Psoas muscle (tissue), 8 donors: Measurements from ENCODE around the gene ZNF488. TPM values are rescaled to one million over a fixed set of nuclear protein-coding genes. Genes with fewer than 3 reads are reported as not detected.
A peak's percentile ranks its signal among the peaks of the same experiment; 100 is the strongest.

Source experiments
- ATAC-seq, 4 donors: fragments of 200-7000 bp; cut with Tn5 transposase; one replicate each; pipeline ENCODE4 v1.9.1; 2020; ENCODE audit warnings: moderate library complexity in 3 of 4, mild to moderate bottlenecking in 2 of 4
- DNase-seq, 2 donors: peaks; one replicate each; pipeline ENCODE4 v3.0.0-alpha.2; 2020
- H3K27ac ChIP-seq: fragments of 200-600 bp; one replicate; pipeline ENCODE4 v1.8.0; 2022
- H3K27me3 ChIP-seq, 3 donors: fragments of 200-600 bp in 1 of 3; one replicate each; pipeline versions ENCODE4 v1.6.1 to v1.8.0; 2013 to 2022; ENCODE audit warnings: low read length in 2 of 3, mild to moderate bottlenecking in 2 of 3, moderate library complexity in 1 of 3; ENCODE audit not compliant: insufficient read depth in 3 of 3
- H3K36me3 ChIP-seq, 2 donors: fragments of 200-600 bp in 1 of 2; one replicate each; pipeline versions ENCODE4 v1.6.1 to v1.8.0; 2013 to 2022; ENCODE audit warnings: low read depth in 1 of 2, mild to moderate bottlenecking in 1 of 2, moderate library complexity in 1 of 2; ENCODE audit not compliant: insufficient read depth in 1 of 2
- H3K4me1 ChIP-seq: fragments of 200-600 bp; one replicate; pipeline ENCODE4 v1.8.0; 2022
- H3K4me3 ChIP-seq: fragments of 200-600 bp; one replicate; pipeline ENCODE4 v1.8.0; 2022; ENCODE audit warnings: mild to moderate bottlenecking
- H3K9me3 ChIP-seq: fragments of 200-600 bp; one replicate; pipeline ENCODE4 v1.8.0; 2022
- WGBS, 3 donors: extraction: QIAGEN DNeasy Blood & Tissue Kit; methylation state at CpG; one replicate each; pipeline versions ENCODE4 v1.1.6 to v1.1.7; 2013; 5-methylcytosine and 5-hydroxymethylcytosine counted together
- intact Hi-C, 2 donors: fragments of 100-400 bp; cut with DNase I; formaldehyde crosslinking; loops; one replicate each; pipeline versions ENCODE4 v1.11.0 to v1.14.2; 2022
- polyA plus RNA-seq, 3 donors: library from polyadenylated mRNA; stranded (reverse); fragments of 200-250 nt; gene quantifications; one replicate each; pipeline ENCODE4 v1.2.3, GENCODE V29; 2013
- total RNA-seq, 4 donors: library from RNA; stranded (reverse); fragmentation: NEBNext Ultra II Directional in 2 of 4; extraction: Animal tissue kit (Norgen Biotek cat#: 25700) in 2 of 4; gene quantifications; one replicate each; pipeline versions ENCODE4 v1.2.1 to v1.2.4, GENCODE V29; 2021 to 2023
- TF ChIP-seq, protein P1 (sequence below): fragments of 200-600 bp; IDR thresholded peaks from one replicate; pipeline ENCODE4 v1.8.0; 2022; ENCODE audit warnings: antibody characterized with exemption
- donor health status: healthy with polysubstance abuse.
- donor health status: DM: no; HTN: no; CAD: no; lungs with moderate emphysema.
- donor health status: Bipolar disorder and iron deficiency.
- donor health status: healthy.
- donor health status: DM: yes; HTN: yes; CAD: no.
- donor health status: DM: no; HTN: no; CAD: no.
- donor health status: DM: no; HTN: no; CAD: no.
- donor health status: DM: yes; HTN: yes; CAD: no.

ZNF488 gene
- total and polyA plus RNA-seq, 7 donors = 0.03 to 0.15 (median 0.07) TPM; not detected in 2

DNA sequence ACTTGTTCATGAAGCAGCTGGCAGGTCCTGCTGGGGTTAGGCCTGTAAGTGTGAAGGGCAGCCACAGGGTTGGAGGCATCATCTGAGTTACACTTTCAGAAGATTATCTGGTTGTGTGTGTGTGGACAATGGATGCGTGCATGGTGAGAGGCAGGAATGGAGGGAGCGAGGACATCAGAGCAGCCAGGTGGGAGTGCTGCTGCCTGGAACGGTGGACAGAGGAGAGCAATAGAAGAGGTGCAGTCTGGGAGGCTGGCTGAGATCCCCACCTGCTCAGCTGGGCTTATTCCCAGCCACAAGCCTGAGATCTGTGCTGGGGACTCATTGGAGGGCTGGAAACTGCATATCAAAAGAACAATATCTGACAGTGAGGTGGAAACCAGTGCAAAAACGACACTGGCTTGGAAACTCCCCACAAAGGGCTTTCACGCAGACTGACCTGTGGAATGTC is 17.9 kb downstream of the ZNF488 start:
- H3K36me3 ChIP-seq = no peaks in the 10 kb centered on the region
- TF ChIP-seq, protein P1, sequence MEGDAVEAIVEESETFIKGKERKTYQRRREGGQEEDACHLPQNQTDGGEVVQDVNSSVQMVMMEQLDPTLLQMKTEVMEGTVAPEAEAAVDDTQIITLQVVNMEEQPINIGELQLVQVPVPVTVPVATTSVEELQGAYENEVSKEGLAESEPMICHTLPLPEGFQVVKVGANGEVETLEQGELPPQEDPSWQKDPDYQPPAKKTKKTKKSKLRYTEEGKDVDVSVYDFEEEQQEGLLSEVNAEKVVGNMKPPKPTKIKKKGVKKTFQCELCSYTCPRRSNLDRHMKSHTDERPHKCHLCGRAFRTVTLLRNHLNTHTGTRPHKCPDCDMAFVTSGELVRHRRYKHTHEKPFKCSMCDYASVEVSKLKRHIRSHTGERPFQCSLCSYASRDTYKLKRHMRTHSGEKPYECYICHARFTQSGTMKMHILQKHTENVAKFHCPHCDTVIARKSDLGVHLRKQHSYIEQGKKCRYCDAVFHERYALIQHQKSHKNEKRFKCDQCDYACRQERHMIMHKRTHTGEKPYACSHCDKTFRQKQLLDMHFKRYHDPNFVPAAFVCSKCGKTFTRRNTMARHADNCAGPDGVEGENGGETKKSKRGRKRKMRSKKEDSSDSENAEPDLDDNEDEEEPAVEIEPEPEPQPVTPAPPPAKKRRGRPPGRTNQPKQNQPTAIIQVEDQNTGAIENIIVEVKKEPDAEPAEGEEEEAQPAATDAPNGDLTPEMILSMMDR = no peak
- no peak for ATAC-seq
- no peaks in the 10 kb centered on the region for H3K9me3 ChIP-seq
- DNase-seq = peak in 1 of 2 donors; percentile 7
- no peak overlapping the region for H3K27ac ChIP-seq
- no peaks in the 10 kb centered on the region for H3K27me3 ChIP-seq
- intact Hi-C loops = no loop called here
- WGBS, 3 donors = 82 to 85% (median 83%) methylated on average over 5 of the region's 5 CpGs
- H3K4me1 ChIP-seq = no peaks in the 10 kb centered on the region
- no peak overlapping the region for H3K4me3 ChIP-seq

DNA sequence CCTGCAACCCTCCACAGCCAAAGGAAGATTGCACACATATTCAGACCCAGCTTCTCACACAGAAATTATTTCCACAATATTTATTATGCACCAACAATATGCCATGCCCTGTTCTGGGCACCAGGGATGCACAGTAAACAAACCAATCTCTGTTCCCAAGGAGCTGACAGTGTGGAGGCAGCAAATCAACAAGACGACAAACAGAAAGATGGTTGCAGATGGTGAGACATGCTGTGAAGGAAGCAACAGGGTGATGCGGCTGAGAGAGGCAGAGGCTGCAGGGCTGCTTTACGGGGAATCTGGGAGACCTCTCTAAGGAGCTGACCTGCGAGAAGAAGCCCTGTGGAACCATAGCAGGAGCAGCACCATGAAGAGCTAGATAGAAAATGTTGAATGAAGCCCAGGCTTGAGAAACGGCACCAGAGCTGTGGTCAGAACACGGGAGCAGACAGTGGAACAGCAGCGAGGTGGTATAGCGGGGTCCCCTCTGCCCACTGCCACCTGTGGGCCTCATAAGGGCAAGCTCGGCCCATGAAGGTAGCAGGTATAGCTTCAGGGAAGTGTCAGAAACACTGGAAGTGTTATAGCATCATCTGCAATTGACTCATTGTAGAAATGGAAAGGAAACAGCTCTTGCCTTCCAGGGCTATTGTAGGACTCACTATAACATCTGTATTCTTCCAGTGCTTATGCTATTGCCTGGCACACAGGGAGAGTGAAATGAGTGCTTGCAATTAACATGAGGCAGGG is 18.5 kb downstream of the ZNF488 start:
- DNase-seq = peak in 1 of 2 donors; percentile 23
- Histone ChIP-seq H3K4me3 (no peak overlapping the region), H3K27ac (no peak overlapping the region), H3K9me3 (no peaks in the 10 kb centered on the region), H3K4me1 (no peaks in the 10 kb centered on the region), H3K36me3 (no peaks in the 10 kb centered on the region), H3K27me3 (no peaks in the 10 kb centered on the region)
- no peak for ATAC-seq
- WGBS, 3 donors = 94 to 96% (median 95%) methylated on average over 9 of the region's 9 CpGs
- intact Hi-C loops = no loop called here
- TF ChIP-seq, protein P1 = no peak

DNA sequence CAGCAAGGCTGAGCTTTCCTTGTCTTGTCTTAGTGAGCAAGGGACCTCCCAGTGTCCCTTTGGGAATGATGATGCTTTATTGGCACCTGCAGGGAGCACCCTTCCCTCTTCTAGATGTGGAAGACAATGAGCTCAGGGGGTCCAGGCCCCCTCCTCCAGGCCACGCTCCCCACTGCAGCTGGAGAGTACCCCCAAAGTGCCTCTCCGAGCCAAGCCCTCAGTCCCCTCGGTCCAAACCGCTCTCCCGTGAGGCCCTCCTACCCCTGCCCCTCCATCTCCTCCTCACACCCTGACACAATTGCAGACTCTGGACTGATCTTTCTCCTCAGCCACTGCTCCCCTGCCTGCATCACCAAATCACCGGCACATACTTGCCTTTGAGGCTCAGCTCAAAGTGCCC is 19.2 kb downstream of the ZNF488 start:
- Histone ChIP-seq H3K4me1 (no peaks in the 10 kb centered on the region), H3K27ac (peak overlapping the region; percentile 31), H3K9me3 (no peaks in the 10 kb centered on the region), H3K27me3 (no peaks in the 10 kb centered on the region), H3K36me3 (no peaks in the 10 kb centered on the region), H3K4me3 (no peak overlapping the region)
- ATAC-seq (no peak), DNase-seq (peak in 1 of 2 donors; percentile 26)
- TF ChIP-seq, protein P1 = no peak
- WGBS, 3 donors = 88 to 92% (median 90%) methylated on average over 6 of the region's 6 CpGs
- intact Hi-C loops = no loop called here

DNA sequence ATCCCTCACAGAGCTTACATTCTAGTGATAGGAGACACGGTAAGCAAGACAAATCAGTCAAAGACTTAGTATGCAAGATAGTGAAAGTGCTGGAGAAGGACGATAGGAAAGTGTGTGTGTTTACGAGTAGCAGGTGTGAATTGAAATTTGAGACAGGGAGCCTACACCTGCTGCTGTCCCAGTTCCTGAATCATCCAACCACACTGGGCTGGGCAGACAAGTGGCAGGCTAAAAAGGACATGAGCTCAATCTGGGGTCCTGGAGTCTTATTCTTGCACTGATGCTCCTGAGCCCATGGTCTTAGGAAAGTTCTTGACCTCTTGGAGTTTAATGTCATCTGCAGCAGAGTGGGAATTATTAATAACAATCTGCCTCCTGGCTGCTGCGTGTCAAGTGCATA is 19.7 kb downstream of the ZNF488 start:
- H3K4me3 ChIP-seq = no peak overlapping the region
- H3K27me3 ChIP-seq = no peaks in the 10 kb centered on the region
- H3K9me3 ChIP-seq = no peaks in the 10 kb centered on the region
- WGBS, 3 donors = 28 to 39% (median 29%) methylated on average over 4 of the region's 4 CpGs
- intact Hi-C loops = no loop called here
- TF ChIP-seq, protein P1 = no peak
- no peaks in the 10 kb centered on the region for H3K36me3 ChIP-seq
- ATAC-seq (peak in 3 of 4 donors; percentile 72 to 88 (median 76)), DNase-seq (peak in 1 of 2 donors; percentile 8)
- H3K4me1 ChIP-seq = no peaks in the 10 kb centered on the region
- H3K27ac ChIP-seq = peak overlapping the region; percentile 31

DNA sequence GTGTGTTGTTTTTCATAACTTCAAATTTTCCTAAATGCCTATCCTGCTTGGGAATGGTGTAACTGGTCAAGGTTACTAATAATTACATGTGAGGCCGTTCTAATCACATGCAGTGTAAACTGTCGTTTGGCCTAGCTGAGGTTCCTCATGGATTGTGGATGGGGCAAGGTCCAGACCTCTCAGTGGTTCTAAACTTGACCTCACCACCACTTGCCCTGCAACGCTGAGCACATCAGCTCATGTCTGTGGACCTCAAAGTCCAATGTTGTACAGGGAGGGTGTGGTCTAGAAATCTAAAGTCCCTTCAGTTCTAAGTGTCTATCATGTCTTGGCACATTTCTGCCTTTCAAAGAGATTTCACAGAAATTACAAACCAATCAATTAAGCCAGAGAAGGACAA is 20.3 kb downstream of the ZNF488 start:
- TF ChIP-seq, protein P1 = no peak
- Histone ChIP-seq H3K4me1 (no peaks in the 10 kb centered on the region), H3K27me3 (no peaks in the 10 kb centered on the region), H3K27ac (no peak overlapping the region), H3K4me3 (no peak overlapping the region), H3K36me3 (no peaks in the 10 kb centered on the region), H3K9me3 (no peaks in the 10 kb centered on the region)
- ATAC-seq (no peak), DNase-seq (peak in 1 of 2 donors; percentile 21)
- intact Hi-C loops = no loop called here
- WGBS, 3 donors = 80 to 86% (median 85%) methylated on average over 3 of the region's 3 CpGs
